Measurements from ENCODE around the gene TMPRSS2.

TMPRSS2 gene

DNA sequence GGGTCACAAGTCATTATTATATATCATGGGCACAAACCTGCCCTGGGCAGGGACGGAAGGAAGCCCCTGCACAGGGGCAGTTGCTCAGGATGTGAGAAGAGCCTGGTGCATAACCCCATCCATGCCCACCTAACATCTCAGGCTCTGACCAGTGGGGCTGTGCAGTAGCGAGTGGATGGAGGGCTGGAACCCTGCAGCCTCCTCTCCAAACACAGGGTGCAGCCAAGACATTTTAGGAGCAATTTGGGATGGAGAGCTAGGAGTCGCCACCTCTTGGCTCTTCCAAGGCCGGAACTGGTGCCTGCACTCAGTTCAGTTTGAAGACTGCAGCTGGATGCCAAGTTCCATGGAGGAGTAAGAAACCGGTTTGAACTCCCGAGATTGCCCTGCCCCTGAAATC lies 79.1 kb downstream of the TMPRSS2 start:
- H3K9me3 ChIP-seq (replicated peaks in 1 of 2; ENCODE audit: control insufficient read depth in 2 of 2, insufficient read depth in 1 of 2, low read depth in 1 of 2, low read length in 2 of 2), result peaks cover 0 to 2% of the 10 kb centered on the region in 2 donors
- no peak overlapping the region for H3K18ac ChIP-seq (ENCODE audit: low read length)
- peaks cover 0 to 5% of the 10 kb centered on the region in 2 donors for H3K4me1 ChIP-seq (ENCODE audit: control insufficient read depth in 2 of 2, insufficient read depth in 1 of 2, low read depth in 1 of 2, low read length in 2 of 2)
- H3K4me2 ChIP-seq (ENCODE audit: insufficient read depth, low read length, poor library complexity, severe bottlenecking), result no peak overlapping the region
- H3K36me3 ChIP-seq (replicated peaks in 1 of 2; ENCODE audit: control insufficient read depth in 2 of 2, insufficient read depth in 2 of 2, low read length in 2 of 2), result no peaks in the 10 kb centered on the region
- no peak overlapping the region for H4K91ac ChIP-seq (ENCODE audit: low read depth, low read length, poor library complexity)
- H3K27me3 ChIP-seq (ENCODE audit: control insufficient read depth in 3 of 3, insufficient read depth in 3 of 3, low read depth in 1 of 3, low read length in 3 of 3), result peaks cover 2 to 21% (median 20%) of the 10 kb centered on the region in 3 experiments
- H4K8ac ChIP-seq (ENCODE audit: low read depth, low read length), result no peak overlapping the region
- H3K4ac ChIP-seq (ENCODE audit: low read length), result no peak overlapping the region
- no peak overlapping the region for H2AK5ac ChIP-seq (ENCODE audit: low read depth, low read length)
- no peak overlapping the region for H3K23ac ChIP-seq (ENCODE audit: low read depth, low read length, poor library complexity)
- DNase-seq (ENCODE audit: low spot score), result no peak
- H3K4me3 ChIP-seq (ENCODE audit: low read length in 2 of 2), result no peak overlapping the region
- no peak overlapping the region for H2BK5ac ChIP-seq (ENCODE audit: low read length)
- H2BK120ac ChIP-seq (ENCODE audit: low read depth, low read length), result no peak overlapping the region
- H3K9ac ChIP-seq (ENCODE audit: low read depth, low read length, poor library complexity), result no peak overlapping the region
- WGBS, 2 donors (ENCODE audit: extremely low coverage in 2 of 2, insufficient read length in 2 of 2, insufficient replicate concordance in 1 of 2), result no CpG with 5 or more reads among the region's 6 CpGs
- no peak overlapping the region for H3K27ac ChIP-seq (replicated peaks; ENCODE audit: low read length)
- H3K79me1 ChIP-seq (ENCODE audit: low read depth, low read length), result peaks cover 1% of the 10 kb centered on the region
- no peak overlapping the region for H3K14ac ChIP-seq (ENCODE audit: low read length)
- H2AFZ ChIP-seq (ENCODE audit: low read length), result no peak overlapping the region
- no peak overlapping the region for H2BK12ac ChIP-seq (ENCODE audit: low read length)
- H2BK15ac ChIP-seq (ENCODE audit: low read length), result no peak overlapping the region

GRCh38 chr21:41428311-41428710 lies 79.6 kb downstream of the TMPRSS2 start:
- peaks cover 2 to 21% (median 20%) of the 10 kb centered on the region in 3 experiments for H3K27me3 ChIP-seq (ENCODE audit: control insufficient read depth in 3 of 3, insufficient read depth in 3 of 3, low read depth in 1 of 3, low read length in 3 of 3)

DNA sequence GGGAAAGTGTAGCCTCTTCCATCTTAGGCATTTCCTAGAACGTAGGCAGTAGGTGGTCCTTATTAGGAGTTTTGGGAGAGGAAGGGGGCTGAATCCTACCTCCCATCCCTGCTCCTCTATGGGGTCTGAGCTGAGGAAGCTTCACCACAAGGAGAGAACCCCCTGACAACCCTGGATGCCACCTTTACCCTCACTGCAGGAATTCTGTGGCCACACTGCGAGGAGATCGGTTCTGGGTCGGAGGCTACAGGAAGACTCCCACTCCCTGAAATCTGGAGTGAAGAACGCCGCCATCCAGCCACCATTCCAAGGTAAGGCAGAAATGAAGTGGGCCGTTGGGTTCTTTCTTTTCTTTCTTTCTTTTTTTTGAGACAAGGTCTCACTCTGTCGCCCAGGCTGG lies 80.4 kb downstream of the TMPRSS2 start:
- Histone ChIP-seq H3K4me3 (ENCODE audit: low read length in 2 of 2) (no peak overlapping the region), H3K18ac (ENCODE audit: low read length) (no peak overlapping the region), H2BK5ac (ENCODE audit: low read length) (no peak overlapping the region), H3K9ac (ENCODE audit: low read depth, low read length, poor library complexity) (no peak overlapping the region), H3K27ac (replicated peaks; ENCODE audit: low read length) (no peak overlapping the region), H3K9me3 (replicated peaks in 1 of 2; ENCODE audit: control insufficient read depth in 2 of 2, insufficient read depth in 1 of 2, low read depth in 1 of 2, low read length in 2 of 2) (peaks cover 0 to 2% of the 10 kb centered on the region in 2 donors), H3K23ac (ENCODE audit: low read depth, low read length, poor library complexity) (no peak overlapping the region), H3K79me1 (ENCODE audit: low read depth, low read length) (peaks cover 1% of the 10 kb centered on the region), H4K8ac (ENCODE audit: low read depth, low read length) (no peak overlapping the region), H4K91ac (ENCODE audit: low read depth, low read length, poor library complexity) (no peak overlapping the region), H3K4ac (ENCODE audit: low read length) (no peak overlapping the region), H3K27me3 (ENCODE audit: control insufficient read depth in 3 of 3, insufficient read depth in 3 of 3, low read depth in 1 of 3, low read length in 3 of 3) (peaks cover 2 to 21% (median 20%) of the 10 kb centered on the region in 3 experiments), H3K14ac (ENCODE audit: low read length) (no peak overlapping the region), H3K4me2 (ENCODE audit: insufficient read depth, low read length, poor library complexity, severe bottlenecking) (no peak overlapping the region), H2AFZ (ENCODE audit: low read length) (no peak overlapping the region), H3K36me3 (replicated peaks in 1 of 2; ENCODE audit: control insufficient read depth in 2 of 2, insufficient read depth in 2 of 2, low read length in 2 of 2) (no peaks in the 10 kb centered on the region), H2BK120ac (ENCODE audit: low read depth, low read length) (no peak overlapping the region), H2BK12ac (ENCODE audit: low read length) (no peak overlapping the region), H2BK15ac (ENCODE audit: low read length) (no peak overlapping the region), H3K4me1 (ENCODE audit: control insufficient read depth in 2 of 2, insufficient read depth in 1 of 2, low read depth in 1 of 2, low read length in 2 of 2) (peaks cover 0 to 5% of the 10 kb centered on the region in 2 donors), H2AK5ac (ENCODE audit: low read depth, low read length) (no peak overlapping the region)
- WGBS, 2 donors (ENCODE audit: extremely low coverage in 2 of 2, insufficient read length in 2 of 2, insufficient replicate concordance in 1 of 2), result no CpG with 5 or more reads among the region's 8 CpGs
- DNase-seq (ENCODE audit: low spot score), result no peak

More at GRCh38 chr21:41428311-41428710, 79.6 kb downstream of the TMPRSS2 start:
- Histone ChIP-seq H3K4me1 (ENCODE audit: control insufficient read depth in 2 of 2, insufficient read depth in 1 of 2, low read depth in 1 of 2, low read length in 2 of 2) (peaks cover 0 to 5% of the 10 kb centered on the region in 2 donors), H3K79me1 (ENCODE audit: low read depth, low read length) (peaks cover 1% of the 10 kb centered on the region), H2AK5ac (ENCODE audit: low read depth, low read length) (no peak overlapping the region), H2BK12ac (ENCODE audit: low read length) (no peak overlapping the region), H3K14ac (ENCODE audit: low read length) (no peak overlapping the region), H3K27ac (replicated peaks; ENCODE audit: low read length) (no peak overlapping the region), H3K4me2 (ENCODE audit: insufficient read depth, low read length, poor library complexity, severe bottlenecking) (no peak overlapping the region), H3K23ac (ENCODE audit: low read depth, low read length, poor library complexity) (no peak overlapping the region), H4K91ac (ENCODE audit: low read depth, low read length, poor library complexity) (no peak overlapping the region), H3K4ac (ENCODE audit: low read length) (no peak overlapping the region), H2AFZ (ENCODE audit: low read length) (no peak overlapping the region), H3K9ac (ENCODE audit: low read depth, low read length, poor library complexity) (no peak overlapping the region), H2BK15ac (ENCODE audit: low read length) (no peak overlapping the region), H2BK5ac (ENCODE audit: low read length) (no peak overlapping the region), H3K4me3 (ENCODE audit: low read length in 2 of 2) (no peak overlapping the region), H3K36me3 (replicated peaks in 1 of 2; ENCODE audit: control insufficient read depth in 2 of 2, insufficient read depth in 2 of 2, low read length in 2 of 2) (no peaks in the 10 kb centered on the region), H2BK120ac (ENCODE audit: low read depth, low read length) (no peak overlapping the region), H4K8ac (ENCODE audit: low read depth, low read length) (no peak overlapping the region), H3K18ac (ENCODE audit: low read length) (no peak overlapping the region), H3K9me3 (replicated peaks in 1 of 2; ENCODE audit: control insufficient read depth in 2 of 2, insufficient read depth in 1 of 2, low read depth in 1 of 2, low read length in 2 of 2) (peaks cover 0 to 2% of the 10 kb centered on the region in 2 donors)
- no peak for DNase-seq (ENCODE audit: low spot score)
- no CpG with 5 or more reads among the region's 8 CpGs for WGBS, 2 donors (ENCODE audit: extremely low coverage in 2 of 2, insufficient read length in 2 of 2, insufficient replicate concordance in 1 of 2)

DNA sequence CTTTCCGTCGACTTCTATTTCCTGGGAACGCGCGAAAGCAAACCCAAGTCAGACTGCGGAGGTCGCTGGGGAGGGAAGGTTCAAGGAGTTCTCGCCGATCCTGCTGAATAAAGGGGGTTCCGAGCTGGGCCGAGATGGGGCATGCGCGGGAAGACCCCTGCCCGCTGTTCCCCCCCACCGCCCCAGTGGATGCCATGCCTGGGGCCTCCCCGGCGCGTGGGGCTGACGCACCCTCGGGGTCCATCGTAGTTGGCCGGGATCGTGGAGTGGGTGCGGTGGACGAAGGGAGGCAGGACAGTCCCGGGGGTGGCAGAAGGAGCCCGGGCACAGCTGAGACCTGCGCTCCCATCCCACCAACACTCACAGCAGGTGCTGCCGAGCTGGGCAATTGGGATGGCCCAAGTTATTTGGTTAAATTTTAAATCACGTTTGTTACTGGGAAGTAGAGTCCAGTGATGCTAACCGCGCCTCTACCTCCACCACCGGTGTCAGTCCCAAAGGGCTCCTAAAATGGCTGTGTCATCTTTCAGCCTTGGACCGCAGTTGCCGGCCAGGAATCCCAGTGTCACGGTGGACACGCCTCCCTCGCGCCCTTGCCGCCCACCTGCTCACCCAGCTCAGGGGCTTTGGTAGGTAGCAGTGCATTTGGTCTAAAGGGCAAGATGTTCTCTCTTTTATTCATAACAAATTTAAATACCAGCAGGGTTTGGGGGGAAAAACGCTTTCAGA lies 81.1 kb downstream of the TMPRSS2 start:
- no CpG with 5 or more reads among the region's 41 CpGs for WGBS, 2 donors (ENCODE audit: extremely low coverage in 2 of 2, insufficient read length in 2 of 2, insufficient replicate concordance in 1 of 2)
- no peaks in the 10 kb centered on the region for H3K36me3 ChIP-seq (replicated peaks in 1 of 2; ENCODE audit: control insufficient read depth in 2 of 2, insufficient read depth in 2 of 2, low read length in 2 of 2)
- no peak for DNase-seq (ENCODE audit: low spot score)

More for the DNA sequence above, 81.1 kb downstream of the TMPRSS2 start:
- Histone ChIP-seq H3K9ac (ENCODE audit: low read depth, low read length, poor library complexity) (no peak overlapping the region), H2BK5ac (ENCODE audit: low read length) (peak overlapping the region; percentile 31), H3K4me1 (ENCODE audit: control insufficient read depth in 2 of 2, insufficient read depth in 1 of 2, low read depth in 1 of 2, low read length in 2 of 2) (peaks cover 0 to 5% of the 10 kb centered on the region in 2 donors), H2AK5ac (ENCODE audit: low read depth, low read length) (peak overlapping the region; percentile 34), H3K27me3 (ENCODE audit: control insufficient read depth in 3 of 3, insufficient read depth in 3 of 3, low read depth in 1 of 3, low read length in 3 of 3) (peaks cover 2 to 21% (median 20%) of the 10 kb centered on the region in 3 experiments), H3K4me3 (ENCODE audit: low read length in 2 of 2) (peak overlapping the region in 1 of 2 donors; percentile 70), H3K27ac (replicated peaks; ENCODE audit: low read length) (no peak overlapping the region), H2AFZ (ENCODE audit: low read length) (no peak overlapping the region), H4K91ac (ENCODE audit: low read depth, low read length, poor library complexity) (no peak overlapping the region), H2BK12ac (ENCODE audit: low read length) (no peak overlapping the region), H3K4ac (ENCODE audit: low read length) (no peak overlapping the region), H3K18ac (ENCODE audit: low read length) (peak overlapping the region; percentile 61), H3K79me1 (ENCODE audit: low read depth, low read length) (peaks cover 1% of the 10 kb centered on the region), H4K8ac (ENCODE audit: low read depth, low read length) (no peak overlapping the region), H2BK15ac (ENCODE audit: low read length) (no peak overlapping the region), H3K23ac (ENCODE audit: low read depth, low read length, poor library complexity) (no peak overlapping the region), H3K4me2 (ENCODE audit: insufficient read depth, low read length, poor library complexity, severe bottlenecking) (peak overlapping the region; percentile 58), H2BK120ac (ENCODE audit: low read depth, low read length) (no peak overlapping the region), H3K14ac (ENCODE audit: low read length) (no peak overlapping the region), H3K9me3 (replicated peaks in 1 of 2; ENCODE audit: control insufficient read depth in 2 of 2, insufficient read depth in 1 of 2, low read depth in 1 of 2, low read length in 2 of 2) (peaks cover 0 to 2% of the 10 kb centered on the region in 2 donors)

Measured in neuronal stem cell (in vitro differentiated cells).